ENCODE data around the gene PLS1.
A peak's percentile ranks its signal among the peaks of the same experiment; 100 is the strongest.

PLS1 gene

GRCh38 chr3:142650001-142650693 is 54.0 kb downstream of the PLS1 start:
- H3K9ac ChIP-seq (ENCODE audit: low read length) = no peak overlapping the region
- H3K23ac ChIP-seq (ENCODE audit: low read length) = no peak overlapping the region
- no peak overlapping the region for H3K18ac ChIP-seq (ENCODE audit: low read length)
- no peaks in the 10 kb centered on the region for H3K79me1 ChIP-seq (ENCODE audit: low read length)
- no peak overlapping the region for H2AK5ac ChIP-seq (ENCODE audit: low read length)
- WGBS (ENCODE audit: extremely low coverage, insufficient coverage, low lambda C conversion rate) = no CpG with 5 or more reads among the region's 6 CpGs
- no peak overlapping the region for H3K4me3 ChIP-seq (ENCODE audit: low read length)
- no peak overlapping the region for H4K5ac ChIP-seq (ENCODE audit: low read length)
- H2BK5ac ChIP-seq (ENCODE audit: low read length) = no peak overlapping the region
- no peak overlapping the region for H3K4ac ChIP-seq (ENCODE audit: low read depth, low read length)
- no peak overlapping the region for H2BK120ac ChIP-seq (ENCODE audit: low read depth, low read length)
- no peak for DNase-seq
- no peak overlapping the region for H3K4me2 ChIP-seq (ENCODE audit: low read length)
- H3K56ac ChIP-seq (ENCODE audit: low read length) = no peak overlapping the region
- H3K79me2 ChIP-seq (ENCODE audit: control insufficient read depth, insufficient read depth, low read length) = no peaks in the 10 kb centered on the region
- no peak overlapping the region for H3K27ac ChIP-seq (ENCODE audit: low read depth, low read length)
- H3K4me1 ChIP-seq (ENCODE audit: control insufficient read depth, low read depth, low read length) = no peaks in the 10 kb centered on the region
- no peak overlapping the region for H2BK15ac ChIP-seq (replicated peaks; ENCODE audit: low read depth)
- peak overlapping the region; percentile 13 for H4K8ac ChIP-seq (ENCODE audit: low read depth, low read length)
- no peaks in the 10 kb centered on the region for H3K36me3 ChIP-seq (ENCODE audit: control insufficient read depth, insufficient read depth, low read length)
- no peaks in the 10 kb centered on the region for H3K27me3 ChIP-seq (ENCODE audit: insufficient read depth, low read length, poor library complexity)

DNA sequence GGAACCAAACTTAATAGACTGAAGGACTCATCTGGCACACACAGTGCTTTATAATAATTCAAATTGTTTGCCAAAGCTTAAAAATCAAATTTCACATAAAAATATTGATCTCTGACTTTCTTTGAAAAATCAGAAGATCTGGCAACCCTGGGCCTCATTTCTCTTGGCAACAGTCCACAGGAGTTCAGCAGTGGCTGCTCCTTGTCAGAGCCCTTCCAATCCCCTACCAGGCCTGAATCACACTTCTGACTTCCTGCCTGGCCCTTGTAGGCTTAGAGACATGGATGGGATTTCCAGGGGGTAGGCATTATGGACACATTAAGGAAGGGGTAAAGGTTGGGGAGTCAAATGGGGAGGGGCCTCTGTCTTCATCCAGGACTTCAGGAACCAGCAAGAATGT is 55.5 kb downstream of the PLS1 start:
- no peaks in the 10 kb centered on the region for H3K27me3 ChIP-seq (ENCODE audit: insufficient read depth, low read length, poor library complexity)
- H2BK15ac ChIP-seq (replicated peaks; ENCODE audit: low read depth) = no peak overlapping the region
- H3K18ac ChIP-seq (ENCODE audit: low read length) = no peak overlapping the region
- H4K5ac ChIP-seq (ENCODE audit: low read length) = no peak overlapping the region
- H3K27ac ChIP-seq (ENCODE audit: low read depth, low read length) = no peak overlapping the region
- H3K79me2 ChIP-seq (ENCODE audit: control insufficient read depth, insufficient read depth, low read length) = no peaks in the 10 kb centered on the region
- H3K4me2 ChIP-seq (ENCODE audit: low read length) = no peak overlapping the region
- DNase-seq = no peak
- H3K4me3 ChIP-seq (ENCODE audit: low read length) = no peak overlapping the region
- H3K56ac ChIP-seq (ENCODE audit: low read length) = no peak overlapping the region
- no peak overlapping the region for H3K4ac ChIP-seq (ENCODE audit: low read depth, low read length)
- no peak overlapping the region for H2BK5ac ChIP-seq (ENCODE audit: low read length)
- no peak overlapping the region for H2AK5ac ChIP-seq (ENCODE audit: low read length)
- no peak overlapping the region for H4K8ac ChIP-seq (ENCODE audit: low read depth, low read length)
- H3K36me3 ChIP-seq (ENCODE audit: control insufficient read depth, insufficient read depth, low read length) = no peaks in the 10 kb centered on the region
- no peaks in the 10 kb centered on the region for H3K79me1 ChIP-seq (ENCODE audit: low read length)
- H2BK120ac ChIP-seq (ENCODE audit: low read depth, low read length) = no peak overlapping the region
- no peaks in the 10 kb centered on the region for H3K4me1 ChIP-seq (ENCODE audit: control insufficient read depth, low read depth, low read length)
- H3K9ac ChIP-seq (ENCODE audit: low read length) = no peak overlapping the region
- H3K23ac ChIP-seq (ENCODE audit: low read length) = no peak overlapping the region

DNA sequence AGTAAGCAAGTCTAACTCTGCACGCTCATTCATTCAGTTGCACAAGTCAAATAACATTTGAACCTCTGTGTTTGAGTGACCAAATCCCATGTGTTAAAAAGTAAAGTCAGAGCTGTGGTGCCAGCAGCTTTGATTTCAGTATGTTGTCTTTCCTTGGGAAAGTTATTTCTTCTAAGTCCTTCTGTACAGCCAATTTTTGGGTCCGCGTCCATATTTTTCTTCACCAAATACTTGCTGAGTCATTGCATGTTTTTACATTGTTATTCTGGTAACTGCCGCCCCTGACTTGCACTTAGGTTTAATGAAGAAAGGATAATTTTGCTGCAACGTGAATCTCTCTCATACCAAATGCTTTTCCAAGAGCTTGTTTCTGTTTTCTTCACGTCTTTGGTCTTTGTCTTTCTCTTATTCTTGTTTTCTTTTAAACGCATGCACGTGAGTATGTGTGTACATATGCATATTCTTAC is 56.7 kb downstream of the PLS1 start:
- Histone ChIP-seq H2BK15ac (replicated peaks; ENCODE audit: low read depth) (no peak overlapping the region), H3K79me1 (ENCODE audit: low read length) (no peaks in the 10 kb centered on the region), H4K8ac (ENCODE audit: low read depth, low read length) (no peak overlapping the region), H3K18ac (ENCODE audit: low read length) (no peak overlapping the region), H3K36me3 (ENCODE audit: control insufficient read depth, insufficient read depth, low read length) (no peaks in the 10 kb centered on the region), H2BK120ac (ENCODE audit: low read depth, low read length) (no peak overlapping the region), H3K79me2 (ENCODE audit: control insufficient read depth, insufficient read depth, low read length) (no peaks in the 10 kb centered on the region), H3K4me1 (ENCODE audit: control insufficient read depth, low read depth, low read length) (no peaks in the 10 kb centered on the region), H3K27me3 (ENCODE audit: insufficient read depth, low read length, poor library complexity) (no peaks in the 10 kb centered on the region), H4K5ac (ENCODE audit: low read length) (no peak overlapping the region), H3K27ac (ENCODE audit: low read depth, low read length) (no peak overlapping the region), H3K56ac (ENCODE audit: low read length) (no peak overlapping the region), H3K9ac (ENCODE audit: low read length) (no peak overlapping the region), H3K4me2 (ENCODE audit: low read length) (no peak overlapping the region), H2AK5ac (ENCODE audit: low read length) (no peak overlapping the region), H2BK5ac (ENCODE audit: low read length) (no peak overlapping the region), H3K23ac (ENCODE audit: low read length) (no peak overlapping the region), H3K4ac (ENCODE audit: low read depth, low read length) (no peak overlapping the region), H3K4me3 (ENCODE audit: low read length) (no peak overlapping the region)
- DNase-seq = no peak
- WGBS (ENCODE audit: extremely low coverage, insufficient coverage, low lambda C conversion rate) = no CpG with 5 or more reads among the region's 8 CpGs

- Histone ChIP-seq H3K4me2 (ENCODE audit: low read length) (no peak overlapping the region), H3K79me1 (ENCODE audit: low read length) (no peaks in the 10 kb centered on the region), H3K4ac (ENCODE audit: low read depth, low read length) (no peak overlapping the region), H3K36me3 (ENCODE audit: control insufficient read depth, insufficient read depth, low read length) (no peaks in the 10 kb centered on the region), H3K18ac (ENCODE audit: low read length) (no peak overlapping the region), H3K4me1 (ENCODE audit: control insufficient read depth, low read depth, low read length) (no peaks in the 10 kb centered on the region), H2AK5ac (ENCODE audit: low read length) (no peak overlapping the region), H3K4me3 (ENCODE audit: low read length) (no peak overlapping the region), H2BK5ac (ENCODE audit: low read length) (no peak overlapping the region), H2BK120ac (ENCODE audit: low read depth, low read length) (no peak overlapping the region), H3K79me2 (ENCODE audit: control insufficient read depth, insufficient read depth, low read length) (no peaks in the 10 kb centered on the region), H4K8ac (ENCODE audit: low read depth, low read length) (no peak overlapping the region), H3K27ac (ENCODE audit: low read depth, low read length) (no peak overlapping the region), H3K56ac (ENCODE audit: low read length) (no peak overlapping the region), H3K9ac (ENCODE audit: low read length) (no peak overlapping the region), H4K5ac (ENCODE audit: low read length) (no peak overlapping the region), H3K23ac (ENCODE audit: low read length) (no peak overlapping the region), H3K27me3 (ENCODE audit: insufficient read depth, low read length, poor library complexity) (no peaks in the 10 kb centered on the region), H2BK15ac (replicated peaks; ENCODE audit: low read depth) (no peak overlapping the region)
- no peak for DNase-seq
Measured at GRCh38 chr3:142656575-142656974, 60.4 kb downstream of the PLS1 start.

GRCh38 chr3:142657033-142657432 is 60.8 kb downstream of the PLS1 start:
- Histone ChIP-seq H3K4me1 (ENCODE audit: control insufficient read depth, low read depth, low read length) (no peaks in the 10 kb centered on the region), H3K4me3 (ENCODE audit: low read length) (no peak overlapping the region), H3K56ac (ENCODE audit: low read length) (no peak overlapping the region), H3K27ac (ENCODE audit: low read depth, low read length) (no peak overlapping the region), H3K4me2 (ENCODE audit: low read length) (no peak overlapping the region), H3K27me3 (ENCODE audit: insufficient read depth, low read length, poor library complexity) (no peaks in the 10 kb centered on the region), H2AK5ac (ENCODE audit: low read length) (no peak overlapping the region), H4K8ac (ENCODE audit: low read depth, low read length) (no peak overlapping the region), H3K4ac (ENCODE audit: low read depth, low read length) (no peak overlapping the region), H2BK120ac (ENCODE audit: low read depth, low read length) (no peak overlapping the region), H4K5ac (ENCODE audit: low read length) (no peak overlapping the region), H3K18ac (ENCODE audit: low read length) (no peak overlapping the region), H3K79me1 (ENCODE audit: low read length) (no peaks in the 10 kb centered on the region), H2BK5ac (ENCODE audit: low read length) (no peak overlapping the region), H3K23ac (ENCODE audit: low read length) (no peak overlapping the region), H2BK15ac (replicated peaks; ENCODE audit: low read depth) (no peak overlapping the region), H3K36me3 (ENCODE audit: control insufficient read depth, insufficient read depth, low read length) (no peaks in the 10 kb centered on the region), H3K9ac (ENCODE audit: low read length) (no peak overlapping the region), H3K79me2 (ENCODE audit: control insufficient read depth, insufficient read depth, low read length) (no peaks in the 10 kb centered on the region)
- DNase-seq = peak; percentile 27
- no CpG with 5 or more reads among the region's 4 CpGs for WGBS (ENCODE audit: extremely low coverage, insufficient coverage, low lambda C conversion rate)

DNA sequence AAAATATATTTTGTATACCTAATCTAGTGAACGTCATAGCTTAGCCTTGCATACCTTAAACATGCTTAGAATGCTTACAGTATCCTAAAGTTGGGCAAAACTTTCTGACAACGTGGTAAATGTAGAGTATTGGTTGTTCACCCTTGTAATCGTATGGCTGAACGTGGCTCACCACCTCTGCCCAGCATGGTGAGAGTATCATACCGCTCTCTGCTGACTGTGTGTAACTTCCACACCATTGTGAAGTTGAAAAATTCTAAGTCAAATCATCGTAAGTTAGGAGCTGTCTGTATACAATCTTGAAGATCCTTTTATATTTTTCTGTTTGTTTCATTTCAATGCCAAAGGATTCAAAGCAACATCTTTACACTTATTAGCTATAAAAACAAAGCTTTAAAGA is 64.2 kb downstream of the PLS1 start:
- Histone ChIP-seq H3K79me2 (ENCODE audit: control insufficient read depth, insufficient read depth, low read length) (no peaks in the 10 kb centered on the region), H3K36me3 (ENCODE audit: control insufficient read depth, insufficient read depth, low read length) (no peaks in the 10 kb centered on the region), H2AK5ac (ENCODE audit: low read length) (no peak overlapping the region), H3K23ac (ENCODE audit: low read length) (no peak overlapping the region), H2BK120ac (ENCODE audit: low read depth, low read length) (no peak overlapping the region), H3K27me3 (ENCODE audit: insufficient read depth, low read length, poor library complexity) (no peaks in the 10 kb centered on the region), H3K9ac (ENCODE audit: low read length) (no peak overlapping the region), H3K79me1 (ENCODE audit: low read length) (no peaks in the 10 kb centered on the region), H2BK15ac (replicated peaks; ENCODE audit: low read depth) (no peak overlapping the region), H3K27ac (ENCODE audit: low read depth, low read length) (no peak overlapping the region), H4K5ac (ENCODE audit: low read length) (no peak overlapping the region), H3K18ac (ENCODE audit: low read length) (no peak overlapping the region), H2BK5ac (ENCODE audit: low read length) (no peak overlapping the region), H4K8ac (ENCODE audit: low read depth, low read length) (no peak overlapping the region), H3K4me3 (ENCODE audit: low read length) (no peak overlapping the region), H3K4ac (ENCODE audit: low read depth, low read length) (no peak overlapping the region), H3K56ac (ENCODE audit: low read length) (no peak overlapping the region), H3K4me2 (ENCODE audit: low read length) (no peak overlapping the region), H3K4me1 (ENCODE audit: control insufficient read depth, low read depth, low read length) (no peaks in the 10 kb centered on the region)
- DNase-seq = no peak
- no CpG with 5 or more reads among the region's 6 CpGs for WGBS (ENCODE audit: extremely low coverage, insufficient coverage, low lambda C conversion rate)
